HG03432 (cell line): Measurements from ENCODE around the gene BANP.
"Not testable (repeated sequence)": the region's sequence is repeated elsewhere in the genome, so short reads cannot be mapped to it uniquely, and the experiment has no call there.

Experiments
- ATAC-seq: cut with Tn5 transposase; IDR thresholded peaks from one replicate; pipeline ENCODE4 v1.9.1; 2021; ENCODE audit warnings: mild to moderate bottlenecking, moderate library complexity; ENCODE audit not compliant: unreplicated experiment

Gene BANP, protein sequence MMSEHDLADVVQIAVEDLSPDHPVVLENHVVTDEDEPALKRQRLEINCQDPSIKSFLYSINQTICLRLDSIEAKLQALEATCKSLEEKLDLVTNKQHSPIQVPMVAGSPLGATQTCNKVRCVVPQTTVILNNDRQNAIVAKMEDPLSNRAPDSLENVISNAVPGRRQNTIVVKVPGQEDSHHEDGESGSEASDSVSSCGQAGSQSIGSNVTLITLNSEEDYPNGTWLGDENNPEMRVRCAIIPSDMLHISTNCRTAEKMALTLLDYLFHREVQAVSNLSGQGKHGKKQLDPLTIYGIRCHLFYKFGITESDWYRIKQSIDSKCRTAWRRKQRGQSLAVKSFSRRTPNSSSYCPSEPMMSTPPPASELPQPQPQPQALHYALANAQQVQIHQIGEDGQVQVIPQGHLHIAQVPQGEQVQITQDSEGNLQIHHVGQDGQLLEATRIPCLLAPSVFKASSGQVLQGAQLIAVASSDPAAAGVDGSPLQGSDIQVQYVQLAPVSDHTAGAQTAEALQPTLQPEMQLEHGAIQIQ

DNA sequence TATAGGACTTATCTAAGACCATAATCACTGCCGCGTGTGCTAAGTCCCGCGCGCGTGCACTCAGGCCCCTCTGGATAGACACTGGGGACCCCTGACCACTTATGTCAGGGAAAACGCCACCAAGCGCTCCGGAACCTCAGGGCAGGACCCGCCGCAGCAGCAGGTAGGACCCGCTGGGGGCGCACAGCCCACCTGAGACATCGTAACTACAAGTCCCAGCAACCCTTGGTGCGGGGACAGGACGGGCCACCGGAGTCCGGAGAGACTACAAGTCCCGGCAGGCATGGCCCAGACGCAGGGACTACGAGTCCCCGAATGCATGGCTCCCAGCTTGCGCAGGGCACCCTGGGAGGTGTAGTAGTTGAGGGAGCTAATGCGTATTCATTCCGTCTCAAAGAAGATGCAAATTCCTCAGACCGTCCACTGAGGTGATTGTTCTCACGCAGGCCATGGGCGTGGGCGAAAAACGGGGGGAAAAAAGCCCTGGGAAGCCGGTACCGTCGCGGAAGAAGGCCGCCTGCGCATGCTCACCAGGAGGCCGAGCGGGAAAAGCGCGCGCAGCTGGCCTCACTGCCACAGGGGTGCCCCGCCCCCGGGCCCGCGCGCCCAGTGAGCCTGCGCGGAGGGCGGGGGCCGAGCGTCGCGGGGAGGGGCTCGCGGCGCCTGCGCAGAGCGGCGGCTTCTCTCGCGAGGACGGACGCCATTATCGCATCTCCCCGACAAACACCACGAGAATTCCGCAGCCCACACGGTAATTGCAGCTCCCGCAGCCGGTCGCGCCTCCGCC lies at the start of gene BANP:
BANP (plus strand) TSS at position 670 of the 787 bp plus-strand sequence. CDS start 23,682 bp downstream, outside the sequence.
- ATAC-seq, result peak; percentile 88

DNA sequence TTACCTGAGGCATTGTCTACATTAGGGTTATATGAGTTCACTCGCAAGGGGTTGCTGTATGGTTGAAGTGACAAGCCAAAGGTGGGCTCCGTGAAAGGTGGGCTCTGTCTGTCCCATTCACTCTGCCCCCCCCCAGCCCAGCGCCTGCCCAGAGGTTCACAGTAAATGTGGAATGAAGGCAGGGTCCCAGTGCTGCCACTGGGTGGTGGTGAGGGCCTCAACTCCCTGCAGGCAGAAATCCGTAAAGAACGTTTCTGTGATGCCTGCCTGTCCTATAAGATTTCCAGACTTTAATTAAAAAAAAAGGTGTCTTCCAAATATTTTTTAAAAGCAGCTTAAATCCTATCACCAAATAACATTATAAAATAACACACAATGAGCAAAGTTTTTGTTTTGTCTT lies 46.3 kb upstream of the BANP start:
- ATAC-seq, result not testable (repeated sequence)

DNA sequence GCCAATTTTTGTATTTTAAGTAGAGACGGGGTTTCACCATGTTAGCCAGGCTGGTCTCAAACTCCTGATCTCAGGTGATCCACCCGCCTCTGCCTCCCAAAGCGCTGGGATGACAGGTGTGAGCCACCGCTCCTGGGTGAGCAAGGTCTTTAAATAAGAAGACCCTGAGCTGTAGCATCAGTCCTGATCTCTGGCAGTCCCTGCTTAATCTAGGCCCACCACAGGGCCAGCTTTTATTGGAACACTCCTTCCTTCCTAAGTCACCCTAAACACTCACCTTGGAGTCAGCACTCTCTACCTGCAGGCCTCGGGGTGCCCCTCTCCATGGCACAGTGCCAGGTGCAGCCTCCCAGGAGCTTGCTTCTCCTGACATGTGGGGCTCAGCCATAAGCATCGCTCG lies 45.7 kb upstream of the BANP start:
- not testable (repeated sequence) for ATAC-seq

DNA sequence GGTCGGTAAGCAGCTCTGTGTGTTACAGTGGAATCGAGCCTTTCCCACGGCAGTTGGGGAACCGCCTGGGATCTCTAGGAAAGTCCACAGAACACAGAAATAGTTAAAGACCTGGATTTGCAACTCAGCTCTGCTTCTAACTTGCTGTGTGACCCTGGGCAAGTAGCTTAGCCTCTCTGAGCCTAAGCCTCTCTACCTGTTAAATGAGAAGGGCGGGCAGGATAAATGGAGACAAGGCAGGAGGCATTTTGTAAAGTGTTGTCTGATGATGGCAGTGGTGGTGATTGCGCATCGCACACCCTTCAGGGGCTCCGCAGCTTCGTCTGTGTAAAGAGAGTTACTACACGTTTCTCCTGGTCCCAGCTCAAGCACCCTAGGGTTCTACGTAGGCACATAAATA lies 43.1 kb upstream of the BANP start:
- ATAC-seq, result not testable (repeated sequence)

DNA sequence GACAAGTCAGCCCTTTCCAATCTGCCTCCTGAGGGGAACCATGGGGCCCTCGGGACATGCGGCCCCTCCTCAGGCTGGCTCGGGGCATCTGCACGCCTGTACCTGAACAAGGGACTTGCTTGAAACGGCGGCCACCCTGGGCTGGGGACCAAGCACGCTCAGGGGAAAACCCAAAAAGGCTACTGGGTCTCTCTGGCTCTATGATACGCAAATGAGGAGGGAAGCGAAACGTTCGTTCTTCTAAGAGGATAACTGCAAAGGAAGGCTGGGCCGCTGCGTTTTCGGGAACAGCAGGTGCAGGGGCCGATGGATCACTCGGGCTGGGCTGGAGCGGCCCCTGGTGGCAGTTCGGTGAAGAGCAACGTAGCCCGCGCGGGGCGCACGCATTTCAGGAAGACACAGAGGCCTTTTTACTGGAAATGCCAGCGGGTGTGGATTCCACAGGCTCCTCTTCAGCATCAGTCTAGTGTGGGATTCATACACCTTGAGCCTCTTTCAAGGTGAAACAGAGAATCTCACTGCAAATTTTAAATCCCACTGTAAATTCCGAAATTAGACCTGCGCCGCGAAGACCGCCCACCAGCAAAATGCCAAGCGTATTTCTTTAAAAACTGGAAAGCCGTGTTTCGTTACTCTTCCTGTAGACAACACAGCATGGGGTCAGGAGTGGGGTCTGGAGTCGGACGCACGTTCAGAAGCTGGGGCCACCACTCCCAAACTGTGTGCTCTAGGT lies 41.9 kb upstream of the BANP start:
- ATAC-seq, result peak; percentile 75

DNA sequence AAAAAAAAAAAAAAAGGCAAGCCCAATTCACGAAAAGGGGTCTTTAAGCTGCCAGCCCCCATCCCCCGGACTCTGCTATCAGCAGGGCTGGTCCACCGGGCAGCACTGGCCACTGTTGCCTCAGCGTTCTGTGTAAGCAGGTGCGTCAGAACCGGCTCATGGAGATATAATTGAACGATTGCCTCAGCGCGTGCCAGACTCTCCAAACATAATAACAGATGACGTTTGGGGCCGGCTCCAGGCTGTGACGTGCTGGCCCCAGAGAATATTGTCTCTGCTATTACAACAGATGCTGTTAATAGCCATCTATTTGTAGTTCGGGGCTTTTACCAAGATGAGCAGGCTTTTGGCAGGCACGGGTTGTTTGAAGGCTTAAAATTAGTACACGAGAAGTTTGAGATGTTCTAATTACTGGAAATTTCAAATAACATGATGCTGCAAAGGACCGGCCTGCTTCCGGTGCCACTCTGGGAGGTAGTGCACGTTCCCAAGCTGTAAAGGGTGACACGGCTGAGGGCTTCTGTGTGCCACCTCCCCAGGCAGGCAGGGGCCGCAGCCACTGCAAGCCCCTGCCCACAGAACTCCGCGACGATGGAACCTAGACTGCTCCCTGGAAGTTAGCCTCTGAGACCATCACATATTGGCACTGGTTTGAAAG lies 40.0 kb upstream of the BANP start:
- not testable (repeated sequence) for ATAC-seq

DNA sequence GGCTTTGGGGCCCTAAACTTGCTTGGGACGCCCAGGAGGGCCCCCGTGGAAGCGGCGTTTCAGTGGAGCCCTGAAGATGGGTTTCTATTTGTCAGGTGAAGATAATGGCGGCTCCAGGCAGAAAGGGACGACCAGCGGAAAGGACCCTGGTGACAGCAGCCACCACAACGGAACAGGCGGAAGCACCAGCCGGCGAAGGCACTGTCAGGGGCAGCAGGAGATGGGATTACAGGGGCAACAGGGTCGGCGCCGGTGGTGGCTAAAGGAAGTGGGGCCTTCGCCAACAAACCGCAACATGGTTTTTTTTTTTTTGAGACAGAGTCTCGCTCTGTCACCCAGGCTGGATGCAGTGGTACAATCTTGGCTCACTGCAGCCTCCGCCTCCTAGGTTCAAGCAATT lies 38.5 kb upstream of the BANP start:
- ATAC-seq, result not testable (repeated sequence)

DNA sequence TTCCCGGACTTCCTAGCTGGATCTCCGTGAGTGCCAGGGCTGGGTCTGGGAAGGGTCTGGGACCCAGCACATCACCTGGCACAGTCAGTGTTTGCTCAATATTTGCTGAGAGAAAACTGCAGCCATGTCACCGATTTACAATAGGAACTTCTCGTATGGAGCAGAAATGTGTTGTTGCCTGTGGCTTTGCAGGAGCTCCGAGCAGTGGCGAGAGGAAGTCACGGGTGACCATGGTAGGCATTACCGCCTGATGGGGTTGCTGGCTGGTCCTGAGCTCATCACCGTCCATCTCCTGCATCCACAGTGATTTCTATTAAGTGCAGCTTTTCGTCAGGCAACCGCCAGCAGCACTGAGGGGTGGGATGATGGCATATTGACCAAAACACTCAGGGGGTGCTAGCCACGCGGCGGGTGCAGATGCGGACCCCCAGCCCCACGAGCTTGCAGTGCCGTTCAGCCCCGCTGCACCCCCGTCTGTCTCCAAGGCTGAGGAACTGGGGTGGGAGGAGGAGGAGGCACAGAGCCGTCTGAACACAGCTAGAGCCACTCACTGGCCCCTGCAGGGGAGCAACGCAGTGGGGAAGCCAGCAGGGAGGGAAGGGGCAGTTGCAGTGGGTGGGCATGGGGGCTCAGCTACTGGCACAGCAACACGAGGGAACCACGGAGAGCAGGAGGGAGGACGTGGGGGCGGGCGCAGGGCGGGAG lies 37.1 kb upstream of the BANP start:
- ATAC-seq, result not testable (repeated sequence)

DNA sequence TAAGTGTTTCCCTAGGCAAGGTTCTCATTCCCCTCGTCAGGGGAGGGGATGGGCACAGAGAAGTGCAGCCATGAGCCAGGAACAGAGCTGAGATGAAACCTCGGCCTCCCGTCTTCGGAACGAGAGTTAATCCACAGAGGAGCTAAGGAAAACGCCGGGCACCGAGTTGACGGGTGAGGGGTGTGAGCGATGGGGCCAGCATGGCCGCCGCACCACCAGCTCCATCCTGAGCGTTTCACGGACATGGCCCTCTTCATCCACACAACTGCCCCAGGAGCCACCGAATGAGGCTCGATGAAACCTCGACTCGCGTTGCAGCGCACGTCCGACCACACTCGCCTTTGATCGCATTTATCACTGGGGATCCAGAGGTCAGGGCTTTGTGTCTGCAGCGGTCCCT lies 36.4 kb upstream of the BANP start:
- no peak for ATAC-seq

DNA sequence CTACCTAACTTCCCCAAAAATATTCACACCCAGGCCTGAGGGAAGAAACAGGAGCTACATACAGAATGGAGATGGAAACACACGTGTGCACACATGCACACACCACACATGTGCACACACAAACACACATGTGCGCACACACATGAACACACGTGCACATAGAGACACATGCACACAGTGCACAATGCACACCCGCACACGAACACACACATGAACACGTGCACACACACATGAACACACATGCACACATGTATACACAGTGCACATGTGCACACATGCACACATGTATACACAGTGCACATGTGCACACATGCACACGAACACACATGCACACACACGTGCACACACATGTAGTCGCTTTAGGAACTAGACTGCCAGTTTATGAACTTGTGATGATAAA lies 33.7 kb upstream of the BANP start:
- ATAC-seq, result no peak

DNA sequence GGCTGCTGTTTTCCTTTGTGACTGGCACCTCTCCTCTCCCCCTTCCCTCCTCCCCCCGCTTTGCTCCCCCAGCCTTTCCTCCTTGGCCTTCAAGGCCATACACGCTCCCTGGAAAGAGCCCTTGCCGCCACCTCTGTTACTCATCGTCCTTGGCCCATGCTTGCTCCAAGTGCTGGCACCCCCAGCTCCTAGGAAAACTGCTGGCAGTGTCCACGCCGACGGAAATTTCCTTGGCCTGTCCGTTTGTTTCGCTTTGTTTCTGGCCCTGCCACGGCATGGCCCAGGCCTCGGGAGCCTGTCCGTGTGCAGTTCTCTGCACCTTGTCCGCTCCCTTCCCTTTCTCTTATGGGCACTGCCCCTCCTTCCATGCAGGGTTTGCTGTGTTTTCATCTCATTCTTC lies 32.9 kb upstream of the BANP start:
- no peak for ATAC-seq

DNA sequence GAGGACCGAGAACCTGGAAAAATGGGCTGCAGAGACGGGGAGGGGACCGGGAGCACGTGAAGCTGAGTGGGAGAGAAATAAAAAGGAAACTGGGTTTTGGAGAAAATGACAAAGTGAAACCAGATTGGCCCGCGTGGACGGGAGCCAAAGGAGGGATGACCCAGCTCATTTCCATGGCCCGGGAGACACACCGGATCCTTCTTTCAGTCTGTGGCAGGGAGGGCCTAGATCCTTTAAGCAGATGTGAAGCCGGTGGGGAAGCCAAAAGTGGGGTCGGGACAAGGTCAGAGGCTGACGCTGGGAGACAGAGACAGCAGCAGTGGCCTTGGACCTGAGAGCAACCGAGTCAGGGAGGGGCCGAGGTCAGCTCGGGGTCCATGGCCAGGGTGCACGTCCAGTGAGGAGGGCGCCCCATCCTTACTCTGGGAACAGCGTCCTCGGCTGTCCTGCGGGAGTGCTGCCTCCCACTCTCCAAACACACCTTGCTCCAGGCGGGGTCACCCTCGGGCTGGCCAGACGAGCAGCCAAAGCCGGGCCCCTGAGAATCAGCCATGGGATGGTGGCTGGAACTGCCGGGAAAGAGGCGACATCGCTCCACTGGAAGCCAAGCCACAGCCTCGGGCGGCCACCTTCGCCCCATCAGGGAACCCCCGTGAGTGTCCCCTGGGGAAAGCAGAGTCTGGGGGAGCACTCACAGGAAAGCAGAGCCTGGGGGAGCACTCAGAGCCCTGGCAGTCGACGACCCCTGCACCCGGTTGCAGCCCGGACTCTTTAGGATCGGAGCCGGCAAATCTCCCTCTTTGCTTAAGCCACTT lies 32.2 kb upstream of the BANP start:
- ATAC-seq, result no peak

DNA sequence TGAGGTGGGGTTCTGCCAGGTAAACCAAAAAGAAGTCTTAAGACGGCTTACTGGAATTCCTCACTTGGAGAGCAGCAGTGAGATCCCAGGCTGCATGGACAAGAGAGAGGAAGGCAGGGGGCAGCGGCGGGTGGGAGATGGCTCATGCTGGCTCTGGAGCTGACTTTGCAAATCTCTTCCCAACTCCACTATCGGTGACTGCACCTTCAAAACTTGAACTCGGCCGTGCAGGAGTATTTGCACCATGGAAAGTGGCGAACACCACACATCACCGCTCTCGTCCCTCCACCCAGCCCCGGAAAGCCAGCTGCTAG lies 31.6 kb upstream of the BANP start:
- ATAC-seq, result no peak

DNA sequence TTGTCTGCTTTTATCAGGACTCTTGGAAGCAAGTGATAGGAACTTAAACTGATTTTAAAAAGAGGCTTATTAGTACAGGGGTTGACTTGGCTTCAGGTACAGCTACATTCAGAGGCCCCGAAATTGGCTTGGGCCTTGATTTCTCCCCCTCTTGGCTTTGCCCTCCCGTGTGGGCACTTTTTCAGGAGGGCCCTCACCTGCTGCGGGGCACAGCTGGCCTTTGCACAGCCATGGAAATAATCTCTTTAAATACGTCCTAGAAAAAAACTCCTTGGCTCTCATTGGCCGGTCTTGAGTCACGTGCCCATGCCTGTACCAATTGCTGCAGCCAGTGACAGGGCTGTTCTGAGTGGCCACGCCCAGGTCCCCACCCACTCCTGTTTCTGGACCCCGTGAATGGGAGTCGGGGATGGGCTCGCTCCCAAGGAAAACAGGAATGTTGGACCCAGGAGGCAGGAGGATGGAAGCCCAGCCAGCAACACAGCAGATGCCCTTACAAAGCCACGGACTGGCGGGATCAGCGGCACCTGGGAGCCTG lies 29.9 kb upstream of the BANP start:
- ATAC-seq, result no peak

DNA sequence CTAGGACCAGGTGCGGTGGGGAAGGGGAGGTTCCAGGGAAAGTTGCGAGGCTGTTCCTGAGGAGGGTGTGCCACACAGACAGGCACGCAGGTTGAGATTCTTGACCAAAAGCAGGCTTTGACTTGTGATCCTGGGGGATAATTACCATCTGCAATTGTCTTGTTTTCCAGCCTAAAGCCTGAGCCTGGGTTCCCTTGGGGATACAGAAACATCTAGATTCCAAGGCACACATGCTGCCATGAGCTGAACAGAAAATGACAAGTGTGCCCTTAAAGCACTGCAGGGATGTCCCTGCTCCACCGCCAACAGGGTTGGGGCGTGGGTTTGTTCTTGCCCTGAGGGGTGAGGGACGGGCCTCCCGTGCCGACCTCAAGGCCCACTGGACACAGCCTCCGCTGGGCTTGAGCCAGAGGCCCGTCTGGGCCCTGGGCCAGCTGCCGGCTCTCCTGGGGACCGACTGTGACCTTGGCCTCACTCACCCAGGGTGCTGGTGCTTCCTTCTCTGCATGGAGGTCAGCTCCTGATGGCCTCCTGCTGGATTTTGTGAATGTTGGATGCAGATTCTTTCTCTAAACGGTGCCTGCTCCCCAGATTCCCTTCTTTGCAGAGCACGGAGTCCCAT lies 28.9 kb upstream of the BANP start:
- ATAC-seq, result no peak

DNA sequence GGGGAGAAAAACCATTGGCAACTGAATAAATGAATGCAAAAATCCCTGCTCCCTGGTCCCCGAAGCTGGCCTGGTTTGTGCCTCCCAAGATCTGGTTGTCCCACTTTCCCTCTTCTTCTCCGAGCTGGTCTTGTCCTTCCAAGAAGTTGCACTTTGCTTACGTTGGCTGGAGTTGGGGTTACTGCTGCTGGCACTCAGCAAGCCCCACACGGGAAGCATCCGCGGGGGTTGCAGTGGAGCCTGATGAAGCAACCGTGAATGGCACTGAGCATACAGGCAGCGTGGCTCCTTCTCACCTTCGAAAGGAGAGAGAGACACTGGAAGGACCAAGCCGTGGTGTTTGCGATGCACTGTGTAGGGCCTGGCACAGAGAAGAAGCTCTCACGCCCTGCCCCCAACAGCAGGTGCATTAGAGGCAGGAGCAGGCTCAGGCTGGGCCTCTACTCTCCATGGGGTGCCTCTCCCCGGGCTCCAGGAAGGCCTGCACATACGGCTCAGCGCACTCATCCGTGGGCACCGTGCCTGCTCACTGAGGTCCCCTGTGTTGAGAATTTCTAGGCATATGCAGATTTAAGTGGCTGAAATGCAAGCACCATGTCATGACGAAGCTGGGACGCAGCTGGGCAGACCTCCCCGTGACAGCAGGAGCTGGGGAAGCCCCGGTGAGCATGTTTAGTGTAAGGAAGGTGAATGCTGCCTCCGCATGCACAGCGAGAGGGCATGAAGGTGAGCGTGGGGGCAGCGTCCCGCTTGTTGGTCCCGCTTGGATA lies 27.0 kb upstream of the BANP start:
- ATAC-seq, result peak; percentile 73

DNA sequence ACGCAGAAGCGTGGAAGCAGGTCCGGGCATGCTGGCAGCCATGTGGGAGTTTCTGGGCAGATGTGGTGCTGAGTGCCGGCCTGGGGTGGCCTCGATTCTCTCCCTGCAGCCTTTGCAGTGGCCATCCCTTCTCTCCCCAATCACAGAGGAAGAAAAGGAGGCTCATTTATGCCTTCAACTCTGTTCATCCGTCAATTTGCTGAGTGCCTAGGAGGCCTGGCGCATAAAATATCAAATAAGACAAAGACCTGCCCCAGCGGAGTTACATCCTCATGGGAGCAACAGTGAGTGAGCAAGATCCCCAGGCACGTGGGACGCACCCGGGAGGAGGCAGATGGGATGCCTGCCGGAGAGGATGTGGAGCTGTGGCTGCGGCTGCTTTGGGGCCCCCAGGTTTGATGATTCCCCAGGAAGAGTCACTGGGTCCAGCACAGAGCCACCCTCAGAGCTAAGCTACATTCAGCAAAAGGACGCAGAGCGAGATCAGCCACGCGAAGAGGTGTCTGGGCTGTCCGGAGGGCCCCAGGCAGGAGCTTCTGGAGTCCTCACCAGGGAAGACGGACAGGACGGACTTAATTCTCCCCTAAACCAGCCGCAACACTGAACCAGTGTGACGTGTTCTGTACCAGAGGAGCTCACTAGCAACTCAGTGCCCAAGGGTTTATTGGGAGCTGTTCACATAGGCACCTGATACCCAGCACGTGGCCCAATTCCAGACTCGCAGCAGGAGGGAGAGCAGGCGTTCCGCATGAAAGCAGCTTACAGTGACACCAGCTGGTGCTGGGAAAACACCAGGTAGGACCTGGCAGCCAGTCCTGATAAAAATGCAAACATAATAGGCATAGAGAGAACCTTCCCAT lies 26.2 kb upstream of the BANP start:
- ATAC-seq, result no peak
